A673 (cell line): ENCODE measurements around the gene EFCAB6. TPM values are rescaled to one million over a fixed set of nuclear protein-coding genes. Genes with fewer than 3 reads are reported as not detected.

ENCODE experiments used
- BruUV-seq: library from RNA; stranded (reverse); fragments of 400-500 nt; replicated peaks from 2 replicates; lab custom pipeline; 2021; lab: Mats Ljungman, UMichigan
- CTCF ChIA-PET: fragments of 300-600 bp; sonication (Branson Sonifier 250); formaldehyde crosslinking; loops from one replicate; lab custom pipeline; 2022; ENCODE audit warnings: antibody characterized with exemption; lab: Charles Lee
- POLR2A ChIA-PET: fragments of 300-600 bp; sonication (Branson Sonifier 250); formaldehyde crosslinking; loops from one replicate; lab custom pipeline; 2022; ENCODE audit warnings: antibody characterized with exemption; ENCODE audit not compliant: low non-redundant PET; lab: Charles Lee
- DNase-seq: peaks from one replicate; pipeline ENCODE4 v3.0.0-alpha.2; 2015; ENCODE audit warnings: low spot score
- H3K27ac ChIP-seq: fragments of 200-600 bp; sonication (generic); 2 replicates; pipeline ENCODE4 v1.5.1; 2016; ENCODE audit warnings: mixed run types, low read depth, mild to moderate bottlenecking, mixed read lengths, antibody characterized with exemption, low read length; ENCODE audit not compliant: poor library complexity, severe bottlenecking
- H3K27me3 ChIP-seq: fragments of 200-600 bp; sonication (generic); replicated peaks from 2 replicates; pipeline ENCODE4 v1.6.1; 2017; ENCODE audit warnings: mixed run types, low read depth, mild to moderate bottlenecking, mixed read lengths, antibody characterized with exemption, low read length; ENCODE audit not compliant: insufficient read depth, poor library complexity
- H3K36me3 ChIP-seq: fragments of 200-600 bp; sonication (generic); 2 replicates; pipeline ENCODE4 v1.6.1; 2016; ENCODE audit warnings: mixed run types, mild to moderate bottlenecking, mixed read lengths, antibody characterized with exemption, low read length; ENCODE audit not compliant: insufficient read depth, poor library complexity, severe bottlenecking
- H3K4me1 ChIP-seq: fragments of 200-600 bp; sonication (generic); 2 replicates; pipeline ENCODE4 v1.6.1; 2017; ENCODE audit warnings: mixed run types, mild to moderate bottlenecking, mixed read lengths, antibody characterized with exemption, low read length; ENCODE audit not compliant: insufficient read depth, poor library complexity, severe bottlenecking
- H3K4me3 ChIP-seq: fragments of 200-600 bp; sonication (generic); 2 replicates; pipeline ENCODE4 v1.5.1; 2016; ENCODE audit warnings: low read depth, mixed run types, mild to moderate bottlenecking, mixed read lengths, low read length; ENCODE audit not compliant: poor library complexity, severe bottlenecking
- H3K9me3 ChIP-seq: fragments of 200-600 bp; sonication (generic); 2 replicates; pipeline ENCODE4 v1.6.1; 2016; ENCODE audit warnings: mixed run types, low read depth, mild to moderate bottlenecking, mixed read lengths, antibody characterized with exemption, low read length; ENCODE audit not compliant: poor library complexity, severe bottlenecking
- CTCF ChIP-seq: fragments of 300-800, 200-600 bp; sonication (generic); conservative IDR thresholded peaks from 2 replicates; pipeline ENCODE4 v1.5.1; 2017; ENCODE audit warnings: low read depth, mild to moderate bottlenecking, antibody characterized with exemption, low read length, moderate library complexity, mixed read lengths
- EZH2 ChIP-seq: fragments of 200-600 bp; sonication (generic); IDR thresholded peaks from 2 replicates; pipeline ENCODE4 v1.6.1; 2017; ENCODE audit warnings: borderline replicate concordance, low read depth, mild to moderate bottlenecking, mixed read lengths, antibody characterized with exemption, low read length; ENCODE audit not compliant: poor library complexity, severe bottlenecking
- intact Hi-C: fragments of 100-400 bp; cut with micrococcal nuclease; formaldehyde crosslinking; loops from one replicate; pipeline ENCODE4 v1.10.0; 2022; ENCODE audit not compliant: unreplicated experiment
- total RNA-seq: library from RNA; stranded (reverse); gene quantifications from 2 replicates; pipeline ENCODE4 v1.2.3, GENCODE V29; 2021

Gene EFCAB6
- total RNA-seq, 1 experiment from 2014 or later: 0.41 TPM

GRCh38 chr22:43491737-43492136 is 320.4 kb downstream of the EFCAB6 start:
- no peaks in the 10 kb centered on the region for H3K4me1 ChIP-seq
- no peaks in the 10 kb centered on the region for H3K27me3 ChIP-seq
- no peak overlapping the region for H3K27ac ChIP-seq
- TF ChIP-seq EZH2 (no peak), CTCF (no peak)
- H3K4me3 ChIP-seq: no peak overlapping the region
- ChIA-PET CTCF (no interaction called here), POLR2A (no interaction called here)
- H3K36me3 ChIP-seq: no peaks in the 10 kb centered on the region
- intact Hi-C loops: no loop called here
- no peak for DNase-seq
- no TSS peak for BruUV-seq
- H3K9me3 ChIP-seq: no peaks in the 10 kb centered on the region

GRCh38 chr22:43491177-43491576 is 320.9 kb downstream of the EFCAB6 start:
- ChIA-PET POLR2A (no interaction called here), CTCF (no interaction called here)
- Histone ChIP-seq H3K9me3 (no peaks in the 10 kb centered on the region), H3K27ac (no peak overlapping the region), H3K4me3 (no peak overlapping the region), H3K27me3 (no peaks in the 10 kb centered on the region), H3K4me1 (no peaks in the 10 kb centered on the region), H3K36me3 (no peaks in the 10 kb centered on the region)
- DNase-seq: no peak
- intact Hi-C loops: no loop called here
- TF ChIP-seq CTCF (no peak), EZH2 (no peak)
- BruUV-seq: no TSS peak

GRCh38 chr22:43490311-43490710 is 321.8 kb downstream of the EFCAB6 start:
- no peak overlapping the region for H3K4me3 ChIP-seq
- intact Hi-C loops: no loop called here
- H3K4me1 ChIP-seq: no peaks in the 10 kb centered on the region
- TF ChIP-seq CTCF (no peak), EZH2 (no peak)
- DNase-seq: no peak
- H3K27ac ChIP-seq: no peak overlapping the region
- CTCF ChIA-PET: no interaction called here
- BruUV-seq: no TSS peak
- POLR2A ChIA-PET: interaction anchor here (0.6 kb wide), 1 partner anchor 687 kb away, joined by 4 read pairs; no protein-coding TSS in a partner anchor
- H3K27me3 ChIP-seq: no peaks in the 10 kb centered on the region
- H3K9me3 ChIP-seq: no peaks in the 10 kb centered on the region
- no peaks in the 10 kb centered on the region for H3K36me3 ChIP-seq
